Endothelial cell of umbilical vein (primary cell): ENCODE results near the gene GGTLC3. TPM values are rescaled to one million over a fixed set of nuclear protein-coding genes. Genes with fewer than 3 reads are reported as not detected.
"Not testable (repeated sequence)": the region's sequence is repeated elsewhere in the genome, so short reads cannot be mapped to it uniquely, and the experiment has no call there.

Experiments used
- BruUV-seq: library from RNA; stranded (reverse); fragments of 400-500 nt; replicated peaks from 2 replicates; lab custom pipeline; 2021; lab: Mats Ljungman, UMichigan
- CTCF ChIA-PET: fragments of 300-600, 350-600 bp; sonication (Branson Sonifier 250); formaldehyde crosslinking; loops from one replicate; lab custom pipeline; 2021; ENCODE audit warnings: antibody characterized with exemption, inconsistent platforms; lab: Charles Lee
- POLR2A ChIA-PET: fragments of 300-600, 350-600 bp; sonication (Branson Sonifier 250); formaldehyde crosslinking; loops from one replicate; lab custom pipeline; 2021; ENCODE audit warnings: antibody characterized with exemption, inconsistent platforms; lab: Charles Lee
- DNase-seq: peaks from one replicate; pipeline ENCODE4 v3.0.0-alpha.2; 2011; ENCODE audit warnings: low read depth, low spot score
- FAIRE-seq: peaks from 2 replicates; lab custom pipeline; 2011; peaks lifted over from hg19 to GRCh38; lab: Jason Lieb, UNC
- H2AFZ ChIP-seq: 2 replicates; pipeline ENCODE4 v1.6.0; 2012; ENCODE audit warnings: low read depth, low read length, control low read depth, inconsistent platforms
- H3K27ac ChIP-seq: 2 replicates; pipeline ENCODE4 v1.5.1; 2011; ENCODE audit warnings: low read depth, mild to moderate bottlenecking, control low read depth, low read length, moderate library complexity; ENCODE audit not compliant: insufficient read depth
- H3K27me3 ChIP-seq, 2 experiments: 2 replicates each; pipeline versions ENCODE4 v1.6.0 to v1.6.1; 2011; ENCODE audit warnings: low read length in 2 of 2, mixed read lengths in 1 of 2; ENCODE audit not compliant: control insufficient read depth in 2 of 2, insufficient read depth in 2 of 2
- H3K36me3 ChIP-seq, 2 experiments: 2 replicates in 1 of 2; 3 replicates in 1 of 2; pipeline ENCODE4 v1.5.1; 2011; ENCODE audit warnings: low read length in 2 of 2, mild to moderate bottlenecking in 1 of 2, moderate library complexity in 1 of 2; ENCODE audit not compliant: control insufficient read depth in 2 of 2, insufficient read depth in 2 of 2; ENCODE audit errors: extremely low read depth in 1 of 2
- H3K4me1 ChIP-seq: 3 replicates; pipeline ENCODE4 v1.5.1; 2011; ENCODE audit warnings: mild to moderate bottlenecking, low read length; ENCODE audit not compliant: control insufficient read depth, insufficient read depth; ENCODE audit errors: extremely low read depth
- H3K4me2 ChIP-seq: 2 replicates; pipeline ENCODE4 v1.6.1; 2011; ENCODE audit warnings: low read length, control low read depth, mixed read lengths; ENCODE audit not compliant: insufficient read depth
- H3K4me3 ChIP-seq, 3 experiments: fragments of 200-600 bp in 1 of 3; sonication (generic), shearing (Covaris generic) in 1 of 3; replicated peaks in 1 of 3; 2 replicates each; pipeline ENCODE4 v1.5.1; 2011 to 2016; ENCODE audit warnings: control low read depth in 3 of 3, low read length in 3 of 3, mild to moderate bottlenecking in 2 of 3, inconsistent platforms in 1 of 3, low read depth in 1 of 3, moderate library complexity in 1 of 3; ENCODE audit not compliant: insufficient read depth in 1 of 3
- H3K79me2 ChIP-seq: 2 replicates; pipeline ENCODE4 v1.6.0; 2012; ENCODE audit warnings: low read length, inconsistent platforms; ENCODE audit not compliant: control insufficient read depth, insufficient read depth
- H3K9ac ChIP-seq: replicated peaks from 2 replicates; pipeline ENCODE3; 2011; ENCODE audit warnings: low read length, control low read depth; ENCODE audit not compliant: insufficient read depth; ENCODE audit errors: extremely low read depth
- H3K9me1 ChIP-seq: replicated peaks from 3 replicates; pipeline ENCODE4 v1.6.0; 2011; ENCODE audit warnings: mild to moderate bottlenecking, low read length; ENCODE audit not compliant: control insufficient read depth, insufficient read depth; ENCODE audit errors: extremely low read depth
- H3K9me3 ChIP-seq: replicated peaks from 2 replicates; pipeline ENCODE4 v1.5.1; 2012; ENCODE audit warnings: low read length, inconsistent platforms; ENCODE audit not compliant: control insufficient read depth, insufficient read depth
- H4K20me1 ChIP-seq: replicated peaks from 2 replicates; pipeline ENCODE3; 2011; ENCODE audit warnings: mild to moderate bottlenecking, low read length; ENCODE audit not compliant: control insufficient read depth, insufficient read depth; ENCODE audit errors: extremely low read depth
- dilution Hi-C: fragments of 300-500 bp; cut with MboI; formaldehyde crosslinking; loops from one replicate; pipeline ENCODE4 v1.15.0; 2019; ENCODE audit warnings: low sequenced_read_pairs; ENCODE audit not compliant: extremely low pct_ligation_motif_present
- intact Hi-C: fragments of 100-400 bp; cut with micrococcal nuclease; formaldehyde crosslinking; loops from one replicate; pipeline ENCODE4 v1.10.0; 2022
- polyA plus RNA-seq, 4 experiments: library from polyadenylated mRNA; depleted of rRNA in 3 of 4; stranded (reverse) in 3 of 4; unstranded in 1 of 4; fragments of >200 nt; gene quantifications; 2 replicates each; pipeline versions ENCODE4 v1.2.1 to v1.2.3, GENCODE V29; 2011 to 2012; ENCODE audit warnings: missing spikeins in 1 of 4
- total RNA-seq: library from RNA; stranded (reverse); gene quantifications from 2 replicates; pipeline ENCODE4 v1.2.3, GENCODE V29; 2021

Gene GGTLC3
- total and polyA plus RNA-seq, 2 donors (not counting 3 experiments of a cell fraction or from before 2014, with no cell fraction given), result not detected

GRCh38 chr22:18534315-18534714 is 16.4 kb upstream of the GGTLC3 start:
- H3K4me2 ChIP-seq, dilution Hi-C loops, H2AFZ ChIP-seq, H3K4me3 ChIP-seq, H3K9me1 ChIP-seq, H3K27me3 ChIP-seq, DNase-seq, BruUV-seq, H4K20me1 ChIP-seq, H3K4me1 ChIP-seq, H3K9ac ChIP-seq, H3K79me2 ChIP-seq, H3K9me3 ChIP-seq, POLR2A ChIA-PET, FAIRE-seq, H3K27ac ChIP-seq, intact Hi-C loops, CTCF ChIA-PET, H3K36me3 ChIP-seq: not testable (repeated sequence)

GRCh38 chr22:18533633-18534032 is 15.7 kb upstream of the GGTLC3 start:
- dilution Hi-C loops, POLR2A ChIA-PET, CTCF ChIA-PET: not testable (repeated sequence)

GRCh38 chr22:18529416-18530145 is 11.6 kb upstream of the GGTLC3 start:
- H3K4me1 ChIP-seq, H3K4me2 ChIP-seq, FAIRE-seq, H3K9me1 ChIP-seq, intact Hi-C loops, dilution Hi-C loops, POLR2A ChIA-PET, DNase-seq, H3K9ac ChIP-seq, H3K36me3 ChIP-seq, H3K4me3 ChIP-seq, H3K27ac ChIP-seq, H3K27me3 ChIP-seq, H4K20me1 ChIP-seq, H3K9me3 ChIP-seq, H3K79me2 ChIP-seq, H2AFZ ChIP-seq, CTCF ChIA-PET, BruUV-seq: not testable (repeated sequence)

More at GRCh38 chr22:18533633-18534032, 15.7 kb upstream of the GGTLC3 start:
- DNase-seq, FAIRE-seq, H3K27me3 ChIP-seq, BruUV-seq, H3K79me2 ChIP-seq, H3K9me3 ChIP-seq, H3K9ac ChIP-seq, H4K20me1 ChIP-seq, H3K4me2 ChIP-seq, H3K4me3 ChIP-seq, H2AFZ ChIP-seq, H3K36me3 ChIP-seq, intact Hi-C loops, H3K27ac ChIP-seq, H3K9me1 ChIP-seq, H3K4me1 ChIP-seq: not testable (repeated sequence)

GRCh38 chr22:18528597-18529415 is 10.8 kb upstream of the GGTLC3 start:
- H3K9me3 ChIP-seq, BruUV-seq, H3K4me1 ChIP-seq, H3K36me3 ChIP-seq, H3K4me2 ChIP-seq, H4K20me1 ChIP-seq, CTCF ChIA-PET, H3K27ac ChIP-seq, H2AFZ ChIP-seq, H3K9ac ChIP-seq, dilution Hi-C loops, FAIRE-seq, H3K9me1 ChIP-seq, intact Hi-C loops, H3K79me2 ChIP-seq, POLR2A ChIA-PET, H3K4me3 ChIP-seq, H3K27me3 ChIP-seq: not testable (repeated sequence)
- peak; percentile 36 for DNase-seq
